Measurements from ENCODE around the gene PRKACB. TPM values are rescaled to one million over a fixed set of nuclear protein-coding genes. Genes with fewer than 3 reads are reported as not detected.

PRKACB gene
- total RNA-seq, 1 donor from 2014 or later = 35.4 TPM

DNA sequence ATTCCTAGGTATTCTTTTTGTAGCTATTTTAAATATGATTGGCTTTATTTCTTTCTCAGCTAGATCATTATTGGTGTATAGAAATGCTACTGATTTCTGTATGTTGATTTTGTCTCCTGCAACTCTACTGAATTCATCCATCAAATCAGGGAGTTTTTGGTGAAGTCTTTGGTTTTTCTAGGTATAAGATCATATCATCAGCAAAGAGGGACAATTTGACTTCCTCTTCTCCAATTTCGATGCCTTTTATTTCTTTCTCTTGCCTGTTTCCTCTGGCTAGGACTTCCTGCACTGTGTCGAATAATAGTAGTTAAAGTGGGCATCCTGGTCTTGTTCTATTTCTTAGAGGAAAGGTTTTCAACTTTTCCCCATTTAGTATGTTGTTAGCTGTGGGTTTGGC lies 27.5 kb upstream of the PRKACB start:
- no peaks in the 10 kb centered on the region for H3K4me1 Mint-ChIP-seq (ENCODE audit: unreplicated experiment)
- no peaks in the 10 kb centered on the region for H3K36me3 Mint-ChIP-seq (ENCODE audit: unreplicated experiment)
- H3K27ac Mint-ChIP-seq (ENCODE audit: unreplicated experiment) = no peak overlapping the region
- H3K9me3 Mint-ChIP-seq (ENCODE audit: unreplicated experiment) = no peaks in the 10 kb centered on the region
- no peak for DNase-seq (ENCODE audit: extremely low spot score, unreplicated experiment)
- H3K4me3 Mint-ChIP-seq (ENCODE audit: unreplicated experiment) = no peak overlapping the region
- no peaks in the 10 kb centered on the region for H3K27me3 Mint-ChIP-seq (ENCODE audit: unreplicated experiment)
- no peak for TF ChIP-seq CTCF (IDR thresholded peaks at IDR 0.05)

DNA sequence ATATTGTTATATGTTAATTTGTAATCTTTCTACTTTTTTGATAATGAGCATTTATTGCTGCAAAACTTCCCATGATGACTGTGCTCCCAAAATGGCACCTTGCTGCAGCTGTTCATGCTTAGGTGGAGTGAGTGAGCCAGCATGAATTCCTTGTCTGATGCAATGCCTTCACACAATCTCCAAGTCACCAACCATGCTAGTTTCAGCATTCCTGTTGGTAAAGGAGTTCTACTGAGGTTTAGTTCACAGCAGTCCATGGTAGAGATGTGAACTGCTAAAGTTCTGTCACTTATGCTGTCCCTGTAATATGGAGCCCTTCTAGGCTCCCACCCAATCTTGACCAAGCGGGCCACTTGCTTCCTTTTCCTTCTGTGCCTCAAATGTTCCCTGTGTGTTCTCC lies 26.2 kb upstream of the PRKACB start:
- no peaks in the 10 kb centered on the region for H3K36me3 Mint-ChIP-seq (ENCODE audit: unreplicated experiment)
- DNase-seq (ENCODE audit: extremely low spot score, unreplicated experiment) = no peak
- no peak overlapping the region for H3K4me3 Mint-ChIP-seq (ENCODE audit: unreplicated experiment)
- no peak overlapping the region for H3K27ac Mint-ChIP-seq (ENCODE audit: unreplicated experiment)
- no peaks in the 10 kb centered on the region for H3K9me3 Mint-ChIP-seq (ENCODE audit: unreplicated experiment)
- H3K4me1 Mint-ChIP-seq (ENCODE audit: unreplicated experiment) = no peaks in the 10 kb centered on the region
- TF ChIP-seq CTCF (IDR thresholded peaks at IDR 0.05) = no peak
- H3K27me3 Mint-ChIP-seq (ENCODE audit: unreplicated experiment) = no peaks in the 10 kb centered on the region

DNA sequence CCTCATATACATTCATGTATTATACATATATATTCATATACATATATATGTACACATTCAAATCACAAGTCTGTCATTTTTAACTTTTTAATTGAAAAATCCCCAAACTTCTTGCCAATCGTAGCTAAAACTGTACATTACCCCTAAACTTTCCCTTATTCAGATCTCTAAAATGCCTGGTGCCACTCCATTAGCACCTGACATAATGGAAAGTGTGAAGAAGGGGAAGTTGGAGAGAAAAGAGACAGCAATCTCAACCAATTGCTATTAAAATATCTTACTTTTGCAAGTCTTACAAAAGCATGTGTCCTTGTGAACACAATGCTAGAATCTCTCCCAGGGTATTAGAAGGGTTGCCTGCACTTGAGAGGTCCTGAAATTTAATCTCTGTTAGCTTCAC lies 22.7 kb upstream of the PRKACB start:
- H3K27me3 Mint-ChIP-seq (ENCODE audit: unreplicated experiment) = no peaks in the 10 kb centered on the region
- no peak overlapping the region for H3K27ac Mint-ChIP-seq (ENCODE audit: unreplicated experiment)
- no peaks in the 10 kb centered on the region for H3K9me3 Mint-ChIP-seq (ENCODE audit: unreplicated experiment)
- no peak for DNase-seq (ENCODE audit: extremely low spot score, unreplicated experiment)
- no peaks in the 10 kb centered on the region for H3K4me1 Mint-ChIP-seq (ENCODE audit: unreplicated experiment)
- no peak overlapping the region for H3K4me3 Mint-ChIP-seq (ENCODE audit: unreplicated experiment)
- no peaks in the 10 kb centered on the region for H3K36me3 Mint-ChIP-seq (ENCODE audit: unreplicated experiment)
- no peak for TF ChIP-seq CTCF (IDR thresholded peaks at IDR 0.05)

DNA sequence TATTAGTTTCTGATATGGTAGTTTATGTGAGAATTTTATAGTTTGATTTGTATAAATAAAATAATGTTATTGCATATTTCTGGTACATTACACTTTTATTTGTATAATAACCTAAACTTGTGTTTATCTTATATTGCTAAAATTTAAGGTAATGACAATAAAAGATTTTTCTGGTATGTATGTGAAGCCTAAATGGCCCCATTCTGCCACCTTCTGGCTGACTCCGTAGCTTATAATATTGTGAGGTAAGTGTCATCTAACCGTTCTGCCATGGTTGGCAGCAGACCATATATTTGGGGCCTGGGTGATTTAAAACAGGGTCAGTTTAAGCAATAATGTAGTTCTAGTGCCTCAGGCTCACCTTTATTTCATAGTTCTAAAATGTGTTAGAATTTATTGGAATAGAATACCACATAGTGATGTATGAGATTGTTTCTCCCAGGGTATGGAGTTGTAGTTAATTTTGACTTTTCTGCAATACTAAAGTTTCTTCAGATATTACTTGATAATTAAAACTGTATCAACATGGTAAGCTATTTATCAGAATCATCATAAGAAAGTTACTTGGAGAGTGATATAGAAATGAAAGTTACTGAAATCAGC lies 21.2 kb upstream of the PRKACB start:
- no peak for DNase-seq (ENCODE audit: extremely low spot score, unreplicated experiment)

GRCh38 chr1:84133479-84133878 lies 10.6 kb upstream of the PRKACB start:
- Mint-ChIP-seq H3K9me3 (ENCODE audit: unreplicated experiment) (peaks cover 3% of the 10 kb centered on the region), H3K27ac (ENCODE audit: unreplicated experiment) (no peak overlapping the region), H3K36me3 (ENCODE audit: unreplicated experiment) (peaks cover 2% of the 10 kb centered on the region), H3K4me3 (ENCODE audit: unreplicated experiment) (no peak overlapping the region), H3K4me1 (ENCODE audit: unreplicated experiment) (no peaks in the 10 kb centered on the region), H3K27me3 (ENCODE audit: unreplicated experiment) (no peaks in the 10 kb centered on the region)
- no peak for DNase-seq (ENCODE audit: extremely low spot score, unreplicated experiment)
- no peak for TF ChIP-seq CTCF (IDR thresholded peaks at IDR 0.05)

More for the DNA sequence above, 21.2 kb upstream of the PRKACB start:
- Mint-ChIP-seq H3K27ac (ENCODE audit: unreplicated experiment) (no peak overlapping the region), H3K4me3 (ENCODE audit: unreplicated experiment) (no peak overlapping the region), H3K36me3 (ENCODE audit: unreplicated experiment) (peaks cover 5% of the 10 kb centered on the region), H3K4me1 (ENCODE audit: unreplicated experiment) (no peaks in the 10 kb centered on the region), H3K27me3 (ENCODE audit: unreplicated experiment) (no peaks in the 10 kb centered on the region), H3K9me3 (ENCODE audit: unreplicated experiment) (no peaks in the 10 kb centered on the region)
- TF ChIP-seq CTCF (IDR thresholded peaks at IDR 0.05) = peak; percentile 82
